Activated CD4-positive, alpha-beta T cell treated with anti-CD3 and anti-CD28 coated beads, Interleukin-2, amount 10 ng/mL, durations not matched to agents 24 days and 14 days (primary cell): ENCODE data around the gene UMPS. TPM values are rescaled to one million over a fixed set of nuclear protein-coding genes. Genes with fewer than 3 reads are reported as not detected.

Experiments
- DNase-seq: peaks from one replicate; pipeline ENCODE4 v3.0.0; 2022
- H3K27ac Mint-ChIP-seq: one replicate; pipeline ENCODE4 v1.8.0; 2022; ENCODE audit warnings: mild to moderate bottlenecking, mixed read lengths
- H3K27me3 Mint-ChIP-seq: one replicate; pipeline ENCODE4 v1.8.0; 2022; ENCODE audit warnings: mixed read lengths
- H3K36me3 Mint-ChIP-seq: one replicate; pipeline ENCODE4 v1.8.0; 2022; ENCODE audit warnings: low read depth, mild to moderate bottlenecking, mixed read lengths
- H3K4me1 Mint-ChIP-seq: one replicate; pipeline ENCODE4 v1.8.0; 2021; ENCODE audit warnings: mixed read lengths
- H3K4me3 Mint-ChIP-seq: one replicate; pipeline ENCODE4 v1.8.0; 2022; ENCODE audit warnings: mild to moderate bottlenecking, moderate library complexity, mixed read lengths
- H3K9me3 Mint-ChIP-seq: one replicate; pipeline ENCODE4 v1.8.0; 2021; ENCODE audit warnings: mixed read lengths
- intact Hi-C: fragments of 100-400 bp; cut with micrococcal nuclease; formaldehyde crosslinking; loops from one replicate; pipeline ENCODE4 v1.15.1; 2023
- total RNA-seq: library from RNA; stranded (reverse); gene quantifications from 2 replicates; pipeline ENCODE4 v1.2.3, GENCODE V29; 2022

UMPS gene
- total RNA-seq: 54.5 and 65.6 TPM in 2 replicates

DNA sequence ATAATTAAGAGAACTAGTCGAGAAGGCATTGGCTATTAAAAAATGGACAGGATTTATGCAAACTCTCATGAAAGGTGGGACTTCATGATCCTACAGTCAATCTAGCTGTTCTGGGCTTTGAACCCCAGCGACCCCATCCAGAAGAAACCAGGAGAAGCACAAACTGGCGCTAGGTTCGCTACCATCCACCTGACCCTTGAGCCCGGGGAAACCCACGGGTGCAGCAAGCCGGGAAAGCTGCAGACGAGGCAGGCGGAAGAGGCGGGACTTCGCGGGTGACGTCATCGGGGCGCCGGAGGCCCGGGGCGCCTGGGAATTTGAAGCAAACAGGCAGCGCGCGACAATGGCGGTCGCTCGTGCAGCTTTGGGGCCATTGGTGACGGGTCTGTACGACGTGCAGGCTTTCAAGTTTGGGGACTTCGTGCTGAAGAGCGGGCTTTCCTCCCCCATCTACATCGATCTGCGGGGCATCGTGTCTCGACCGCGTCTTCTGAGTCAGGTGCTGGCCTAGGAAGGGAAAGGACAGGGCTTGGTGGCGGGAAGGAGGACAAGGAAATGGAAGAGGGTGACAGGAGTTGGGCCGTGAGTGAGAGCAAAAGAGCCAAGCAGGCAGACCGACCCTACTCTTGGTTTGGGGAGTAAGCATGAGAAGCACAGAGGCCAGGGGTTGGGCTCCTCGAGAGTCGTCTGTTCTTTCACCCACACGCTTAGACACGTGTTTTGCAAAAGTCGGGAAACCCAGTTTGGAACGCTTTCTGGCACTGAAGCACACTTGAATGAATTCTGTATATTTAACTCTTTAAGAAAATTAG lies at the start of gene UMPS:
Gene UMPS (plus strand): TSS at position 324 of the 812 bp plus-strand sequence. CDS start 20 bp downstream, at position 344.
- peak; percentile 98 for DNase-seq
- Mint-ChIP-seq H3K27ac (peak within 1 kb of the TSS; percentile 100), H3K36me3 (peaks cover 23% of the 10 kb centered on the region), H3K4me1 (peaks cover 22% of the 10 kb centered on the region), H3K9me3 (peaks cover 5% of the 10 kb centered on the region), H3K4me3 (peak within 1 kb of the TSS; percentile 100), H3K27me3 (peaks cover 17% of the 10 kb centered on the region)
- intact Hi-C loops: loop anchor here (2.0 kb wide), 1 partner anchor 864 kb away; the partner anchor contains the start of gene OSBPL11

DNA sequence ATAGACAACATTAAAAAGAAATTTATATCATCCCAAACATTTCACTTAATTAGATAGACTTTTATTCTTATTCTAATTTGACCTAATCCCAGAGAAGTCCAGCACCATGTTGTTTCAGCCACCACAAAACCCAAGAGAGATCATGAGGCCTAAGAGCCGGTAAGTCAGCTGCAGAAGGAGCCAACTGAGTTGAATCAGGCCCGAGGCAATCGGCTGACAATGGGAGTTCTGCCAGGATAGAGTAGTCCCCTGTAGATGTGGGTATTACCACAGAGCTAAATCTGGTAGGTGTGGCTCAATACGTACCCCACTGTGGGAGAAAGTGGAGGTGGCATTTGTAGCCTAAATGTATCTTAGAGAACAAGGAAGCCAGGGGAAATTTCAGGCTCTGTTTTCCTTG lies 49.7 kb upstream of the UMPS start:
- no peak overlapping the region for H3K4me3 Mint-ChIP-seq
- H3K36me3 Mint-ChIP-seq: no peaks in the 10 kb centered on the region
- no peaks in the 10 kb centered on the region for H3K9me3 Mint-ChIP-seq
- H3K27ac Mint-ChIP-seq: no peak overlapping the region
- peaks cover 18% of the 10 kb centered on the region for H3K27me3 Mint-ChIP-seq
- no peak for DNase-seq
- intact Hi-C loops: loop anchor here (10.0 kb wide), 1 partner anchor 56 kb away; no protein-coding TSS in a partner anchor
- H3K4me1 Mint-ChIP-seq: peaks cover 1% of the 10 kb centered on the region

DNA sequence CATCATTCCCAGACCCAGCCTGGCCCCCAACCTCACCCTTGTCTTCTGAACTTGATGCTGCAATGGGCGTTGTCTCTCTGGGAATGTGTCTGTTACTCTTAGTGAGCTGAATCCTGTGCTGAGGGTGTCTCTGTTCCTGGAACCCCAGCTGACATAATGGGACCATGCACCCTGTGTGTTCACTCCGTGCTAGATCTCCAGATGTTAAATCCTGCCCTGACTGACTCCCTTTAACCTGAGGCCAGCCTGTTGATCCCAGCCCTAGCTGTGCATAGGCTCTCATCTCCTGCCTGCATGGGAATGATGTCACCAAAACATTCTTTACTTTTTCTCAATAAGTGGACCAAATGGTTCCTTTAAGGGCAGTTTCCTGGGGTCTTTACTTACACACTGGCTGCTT lies 48.0 kb upstream of the UMPS start:
- Mint-ChIP-seq H3K36me3 (no peaks in the 10 kb centered on the region), H3K4me3 (no peak overlapping the region), H3K9me3 (no peaks in the 10 kb centered on the region), H3K4me1 (peaks cover 7% of the 10 kb centered on the region), H3K27ac (no peak overlapping the region), H3K27me3 (peaks cover 25% of the 10 kb centered on the region)
- DNase-seq: no peak
- intact Hi-C loops: loop anchor here (10.0 kb wide), 1 partner anchor 57 kb away; no protein-coding TSS in a partner anchor

DNA sequence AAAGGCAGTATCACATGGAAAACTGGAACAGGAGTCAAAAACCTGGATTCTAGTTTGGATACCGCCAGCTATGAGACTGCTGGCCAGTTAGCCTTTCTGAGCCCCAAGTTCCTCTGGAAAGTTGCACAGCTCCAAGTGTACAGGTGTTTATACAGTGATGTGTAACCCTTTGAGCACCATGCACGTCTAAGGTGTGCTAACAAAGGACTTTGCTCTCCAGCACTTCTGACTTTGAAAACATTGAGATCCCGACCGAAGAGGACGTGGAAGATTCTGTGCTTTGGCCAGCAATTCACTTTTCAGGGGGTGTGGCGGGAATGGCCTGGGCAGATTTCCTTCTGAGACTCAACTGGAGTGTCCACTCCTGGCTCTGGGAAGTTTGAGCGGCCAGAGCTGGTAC lies 45.8 kb upstream of the UMPS start:
- H3K4me3 Mint-ChIP-seq: no peak overlapping the region
- intact Hi-C loops: loop anchor here (10.0 kb wide), 1 partner anchor 60 kb away; no protein-coding TSS in a partner anchor
- peaks cover 28% of the 10 kb centered on the region for H3K27me3 Mint-ChIP-seq
- no peak for DNase-seq
- no peaks in the 10 kb centered on the region for H3K36me3 Mint-ChIP-seq
- H3K9me3 Mint-ChIP-seq: no peaks in the 10 kb centered on the region
- H3K4me1 Mint-ChIP-seq: peaks cover 10% of the 10 kb centered on the region
- no peak overlapping the region for H3K27ac Mint-ChIP-seq

DNA sequence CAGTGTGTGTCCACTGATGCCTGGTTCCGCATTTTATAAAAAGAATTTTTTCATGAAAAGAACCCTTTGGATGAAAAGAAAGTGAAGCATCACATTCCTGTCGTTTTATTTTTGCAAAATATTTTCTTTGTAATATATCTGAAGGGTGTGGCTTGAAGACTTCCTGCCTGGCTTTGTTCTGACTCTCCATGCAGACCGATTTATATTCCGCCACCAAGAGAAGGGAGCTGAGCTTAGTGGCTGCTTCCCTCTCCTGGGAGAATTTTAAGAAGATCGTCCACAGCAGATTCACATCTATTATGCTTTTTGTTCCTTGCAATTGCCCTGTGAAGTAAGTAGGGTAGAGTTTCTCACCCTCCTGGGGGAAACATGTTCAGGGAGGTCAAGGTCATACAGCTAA lies 45.2 kb upstream of the UMPS start:
- no peak overlapping the region for H3K27ac Mint-ChIP-seq
- intact Hi-C loops: loop anchor here (10.0 kb wide), 1 partner anchor 60 kb away; no protein-coding TSS in a partner anchor
- no peak overlapping the region for H3K4me3 Mint-ChIP-seq
- H3K4me1 Mint-ChIP-seq: peaks cover 10% of the 10 kb centered on the region
- DNase-seq: no peak
- H3K27me3 Mint-ChIP-seq: peaks cover 28% of the 10 kb centered on the region
- H3K9me3 Mint-ChIP-seq: no peaks in the 10 kb centered on the region
- no peaks in the 10 kb centered on the region for H3K36me3 Mint-ChIP-seq

DNA sequence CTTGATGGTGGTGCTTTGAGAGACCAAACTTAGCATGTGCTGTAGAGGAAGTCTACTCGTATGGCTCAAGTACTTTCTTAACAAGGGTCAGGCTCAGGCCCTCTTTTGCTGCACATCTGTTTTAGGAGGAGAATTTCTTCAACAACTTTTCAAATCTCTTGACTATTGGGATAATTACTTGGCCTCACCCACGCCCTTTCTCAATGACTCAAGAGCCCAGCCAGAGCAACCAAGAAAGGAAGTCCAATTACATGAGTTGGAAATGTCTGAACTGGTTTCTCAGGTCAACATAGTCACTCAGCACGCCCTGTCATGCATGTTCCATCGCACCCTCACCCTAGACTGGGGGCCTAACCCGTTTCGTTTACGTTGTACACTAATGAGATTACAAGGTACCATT lies 44.8 kb upstream of the UMPS start:
- DNase-seq: no peak
- H3K9me3 Mint-ChIP-seq: no peaks in the 10 kb centered on the region
- intact Hi-C loops: loop anchor here (10.0 kb wide), 1 partner anchor 61 kb away; no protein-coding TSS in a partner anchor

DNA sequence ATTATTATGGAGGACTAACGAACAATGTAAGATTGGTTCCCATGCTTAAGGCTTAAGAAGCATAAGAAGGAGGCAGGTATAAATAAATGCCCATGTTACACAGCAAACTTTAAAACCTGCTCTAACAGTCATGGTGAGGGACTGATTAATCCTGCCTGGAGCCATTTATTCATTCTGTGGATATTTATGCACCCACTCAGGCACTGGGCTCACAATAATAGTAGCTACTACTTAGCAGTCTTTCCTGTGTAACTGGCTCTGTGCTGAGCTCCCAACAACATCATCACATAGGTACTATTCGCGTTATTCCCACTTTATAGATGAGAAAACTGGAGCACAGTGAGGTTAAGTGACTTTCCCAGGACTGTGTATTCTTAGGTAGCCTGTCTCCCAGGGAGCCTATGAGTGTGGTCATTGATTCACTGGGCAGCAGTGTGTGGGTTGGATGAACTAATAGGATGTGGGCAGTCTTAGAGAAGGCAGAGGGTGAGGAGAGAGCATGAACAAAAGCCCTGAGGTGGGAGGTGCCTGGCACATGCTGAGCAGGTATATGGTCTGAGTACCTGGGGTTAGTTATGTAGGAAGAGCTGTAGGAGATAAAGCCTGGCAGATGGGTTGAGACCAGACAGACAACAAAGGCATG lies 44.1 kb upstream of the UMPS start:
- peaks cover 31% of the 10 kb centered on the region for H3K27me3 Mint-ChIP-seq
- no peaks in the 10 kb centered on the region for H3K36me3 Mint-ChIP-seq
- H3K4me3 Mint-ChIP-seq: no peak overlapping the region
- DNase-seq: no peak
- intact Hi-C loops: loop anchor here (10.0 kb wide), 1 partner anchor 61 kb away; no protein-coding TSS in a partner anchor
- H3K4me1 Mint-ChIP-seq: peaks cover 10% of the 10 kb centered on the region
- no peaks in the 10 kb centered on the region for H3K9me3 Mint-ChIP-seq
- H3K27ac Mint-ChIP-seq: no peak overlapping the region

More for the DNA sequence above, 44.8 kb upstream of the UMPS start:
- Mint-ChIP-seq H3K27ac (no peak overlapping the region), H3K27me3 (peaks cover 31% of the 10 kb centered on the region), H3K4me3 (no peak overlapping the region), H3K4me1 (peaks cover 10% of the 10 kb centered on the region), H3K36me3 (no peaks in the 10 kb centered on the region)

DNA sequence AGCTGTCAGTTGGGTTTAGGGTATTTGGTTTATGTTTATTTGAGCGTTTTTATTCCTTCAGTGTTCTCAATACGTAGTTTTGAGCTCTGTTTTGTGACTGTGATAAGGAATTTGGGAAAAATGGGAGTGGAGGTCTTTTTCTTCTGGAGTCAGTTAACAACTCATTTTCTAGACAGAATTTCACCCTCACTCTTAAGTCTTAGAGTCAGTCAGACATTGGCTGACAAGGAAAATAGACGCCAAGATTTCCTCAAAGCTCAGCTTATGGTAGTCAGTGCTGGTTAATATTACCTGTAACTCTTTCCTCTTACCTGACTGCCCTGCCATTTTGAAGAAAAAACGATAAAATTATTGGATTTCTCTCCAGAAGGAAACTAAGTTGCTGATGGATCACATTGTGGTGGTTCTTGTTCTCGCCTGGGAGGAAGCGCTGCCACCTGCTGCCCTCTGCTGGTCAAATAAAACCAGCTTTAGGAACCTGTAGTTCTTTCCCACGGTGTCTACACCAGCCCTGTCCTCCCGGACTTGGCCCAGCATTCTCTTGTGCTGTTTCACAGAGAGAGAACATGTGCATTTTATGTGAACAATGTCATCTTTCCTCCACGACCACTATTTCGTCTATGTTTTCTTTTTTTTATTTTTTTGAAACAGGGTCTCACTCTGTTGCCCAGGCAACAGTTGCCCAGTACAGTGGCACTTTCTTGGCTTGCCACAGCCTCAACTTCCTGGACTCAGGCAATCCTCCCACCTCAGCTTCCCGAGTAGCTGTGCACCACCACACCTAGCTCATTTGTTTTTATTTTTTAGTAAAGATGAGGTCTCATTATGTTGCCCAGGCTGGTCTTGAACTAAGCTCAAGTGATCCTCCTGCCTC lies 41.4 kb upstream of the UMPS start:
- Mint-ChIP-seq H3K9me3 (no peaks in the 10 kb centered on the region), H3K27ac (no peak overlapping the region), H3K36me3 (no peaks in the 10 kb centered on the region), H3K4me1 (peaks cover 10% of the 10 kb centered on the region), H3K27me3 (peaks cover 33% of the 10 kb centered on the region), H3K4me3 (no peak overlapping the region)
- DNase-seq: peak; percentile 92
- intact Hi-C loops: loop anchor here (1.0 to 10.0 kb wide), 2 partner anchors 64 to 124 kb away; no protein-coding TSS in a partner anchor

DNA sequence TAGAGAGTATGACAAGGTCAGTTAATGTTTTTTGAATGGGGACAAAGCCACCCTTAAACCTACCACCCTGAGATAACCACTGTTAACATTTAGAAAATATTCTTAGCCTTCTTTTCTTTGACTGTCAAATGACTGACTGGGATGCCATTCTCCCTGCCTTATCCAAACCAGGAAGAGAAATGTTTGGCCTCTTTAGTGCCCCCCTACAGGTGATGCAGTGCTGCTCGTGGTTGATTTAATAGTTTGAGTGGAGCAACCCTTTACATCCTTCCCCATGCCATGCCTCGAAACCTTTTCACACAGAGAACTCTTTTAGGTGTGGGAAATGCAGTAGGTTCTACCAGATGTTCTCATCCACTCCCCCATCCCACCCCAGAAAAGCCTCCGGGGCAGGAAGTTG lies 38.7 kb upstream of the UMPS start:
- Mint-ChIP-seq H3K27ac (no peak overlapping the region), H3K36me3 (no peaks in the 10 kb centered on the region), H3K4me3 (no peak overlapping the region), H3K27me3 (peaks cover 21% of the 10 kb centered on the region), H3K9me3 (no peaks in the 10 kb centered on the region), H3K4me1 (peaks cover 3% of the 10 kb centered on the region)
- DNase-seq: no peak
- intact Hi-C loops: no loop called here

DNA sequence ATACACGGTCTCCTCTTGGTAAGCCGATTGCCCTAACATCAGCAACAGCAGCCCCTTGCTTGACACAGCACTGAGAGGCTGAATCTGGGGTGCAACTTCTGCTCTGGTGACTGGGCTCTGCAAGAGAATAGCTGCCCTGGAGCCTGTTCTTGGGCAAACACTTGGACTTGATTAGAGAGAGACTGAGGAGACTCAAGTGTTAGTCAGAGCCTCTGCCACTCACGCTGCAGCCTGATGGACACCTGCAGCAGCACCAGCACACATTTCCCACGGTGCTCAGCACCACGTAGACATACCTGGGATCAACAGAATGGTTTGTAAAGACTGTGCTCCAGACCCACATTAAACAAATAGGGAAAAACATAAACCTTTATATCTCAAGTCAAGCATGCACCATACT lies 35.8 kb upstream of the UMPS start:
- Mint-ChIP-seq H3K36me3 (no peaks in the 10 kb centered on the region), H3K27me3 (peaks cover 23% of the 10 kb centered on the region), H3K9me3 (no peaks in the 10 kb centered on the region), H3K4me1 (no peaks in the 10 kb centered on the region), H3K4me3 (no peak overlapping the region), H3K27ac (no peak overlapping the region)
- no peak for DNase-seq
- intact Hi-C loops: no loop called here

DNA sequence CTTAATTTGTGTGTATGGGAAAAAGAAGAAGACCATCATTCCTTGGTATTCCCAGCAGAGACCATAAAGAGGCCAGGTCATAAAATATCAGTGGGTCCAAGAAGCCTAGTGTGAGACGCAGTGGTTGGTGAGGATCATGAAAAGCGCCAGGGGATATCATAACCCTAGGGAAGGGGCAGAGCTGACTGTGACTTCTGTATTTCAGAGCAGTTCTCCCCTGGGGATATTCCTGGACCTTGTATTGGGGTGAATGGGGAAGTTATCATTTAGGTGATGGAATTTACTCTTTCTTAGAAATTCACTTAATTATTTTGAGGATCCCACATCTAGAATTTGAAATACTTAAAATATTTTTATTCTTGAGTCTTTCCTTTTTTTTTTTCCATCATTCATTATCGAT lies 34.9 kb upstream of the UMPS start:
- intact Hi-C loops: no loop called here
- H3K9me3 Mint-ChIP-seq: no peaks in the 10 kb centered on the region
- no peak overlapping the region for H3K4me3 Mint-ChIP-seq
- DNase-seq: no peak
- H3K4me1 Mint-ChIP-seq: no peaks in the 10 kb centered on the region
- peaks cover 25% of the 10 kb centered on the region for H3K27me3 Mint-ChIP-seq
- no peak overlapping the region for H3K27ac Mint-ChIP-seq
- no peaks in the 10 kb centered on the region for H3K36me3 Mint-ChIP-seq

DNA sequence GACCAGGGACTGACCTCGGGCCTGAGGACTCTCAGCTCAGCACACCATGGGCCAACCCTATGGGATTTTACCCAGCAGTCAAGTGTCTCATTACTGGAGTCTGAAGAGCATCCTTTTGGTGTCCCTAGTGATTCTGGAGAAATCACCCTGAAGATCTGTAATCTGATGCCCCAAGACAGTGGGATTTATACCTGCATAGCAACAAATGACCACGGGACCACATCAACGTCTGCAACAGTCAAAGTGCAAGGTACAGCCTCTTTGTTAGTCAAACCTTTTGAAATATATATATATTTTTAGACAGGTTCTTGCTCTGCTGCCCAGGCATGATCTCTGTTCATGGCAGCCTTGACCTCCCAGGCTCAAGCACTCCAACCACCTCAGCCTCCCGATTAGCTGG lies 34.2 kb upstream of the UMPS start:
- H3K4me1 Mint-ChIP-seq: no peaks in the 10 kb centered on the region
- H3K36me3 Mint-ChIP-seq: no peaks in the 10 kb centered on the region
- no peaks in the 10 kb centered on the region for H3K9me3 Mint-ChIP-seq
- DNase-seq: no peak
- intact Hi-C loops: no loop called here
- H3K27me3 Mint-ChIP-seq: peaks cover 28% of the 10 kb centered on the region
- H3K4me3 Mint-ChIP-seq: no peak overlapping the region
- H3K27ac Mint-ChIP-seq: no peak overlapping the region

DNA sequence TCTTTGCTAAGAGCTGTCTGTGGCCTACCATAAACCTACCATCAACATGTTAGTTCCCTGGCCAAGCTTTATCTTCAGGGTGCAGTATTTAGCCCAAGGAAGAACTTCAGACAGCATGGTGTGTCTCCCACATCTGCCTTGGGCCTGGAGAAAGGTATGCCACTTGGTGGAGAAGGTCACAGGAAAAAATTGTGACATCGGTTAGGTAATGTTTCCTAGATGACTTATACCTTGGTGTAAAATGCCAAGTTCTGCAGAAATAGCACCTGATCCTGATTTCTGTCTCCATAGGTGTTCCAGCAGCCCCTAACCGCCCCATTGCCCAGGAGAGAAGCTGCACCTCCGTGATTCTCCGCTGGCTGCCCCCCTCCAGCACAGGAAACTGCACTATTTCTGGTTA lies 33.0 kb upstream of the UMPS start:
- Mint-ChIP-seq H3K4me1 (no peaks in the 10 kb centered on the region), H3K4me3 (no peak overlapping the region), H3K36me3 (no peaks in the 10 kb centered on the region), H3K27ac (no peak overlapping the region), H3K27me3 (peaks cover 29% of the 10 kb centered on the region), H3K9me3 (no peaks in the 10 kb centered on the region)
- no peak for DNase-seq
- intact Hi-C loops: no loop called here
